ENCODE measurements around the gene A2M. TPM values are rescaled to one million over a fixed set of nuclear protein-coding genes. Genes with fewer than 3 reads are reported as not detected.

Gene A2M
- total RNA-seq, 1 experiment from 2014 or later, result not detected

GRCh38 chr12:9073076-9073475, 42.6 kb downstream of the A2M start:
- intact Hi-C loops (cut with micrococcal nuclease; ENCODE audit: unreplicated experiment), result no loop called here
- TF ChIP-seq CTCF (IDR thresholded peaks at IDR 0.05; ENCODE audit: unreplicated experiment), result no peak
- Mint-ChIP-seq H3K4me1 (ENCODE audit: low read depth, unreplicated experiment) (no peaks in the 10 kb centered on the region), H3K27ac (ENCODE audit: unreplicated experiment) (no peak overlapping the region), H3K4me3 (ENCODE audit: low read depth, unreplicated experiment) (no peak overlapping the region), H3K9me3 (ENCODE audit: low read depth, unreplicated experiment) (no peaks in the 10 kb centered on the region), H3K27me3 (ENCODE audit: unreplicated experiment) (peaks cover 22% of the 10 kb centered on the region), H3K36me3 (ENCODE audit: insufficient read depth, unreplicated experiment) (no peaks in the 10 kb centered on the region)
- DNase-seq, result no peak
- no TSS peak for BruUV-seq (replicated peaks)
- CTCF ChIA-PET, result no interaction called here

DNA sequence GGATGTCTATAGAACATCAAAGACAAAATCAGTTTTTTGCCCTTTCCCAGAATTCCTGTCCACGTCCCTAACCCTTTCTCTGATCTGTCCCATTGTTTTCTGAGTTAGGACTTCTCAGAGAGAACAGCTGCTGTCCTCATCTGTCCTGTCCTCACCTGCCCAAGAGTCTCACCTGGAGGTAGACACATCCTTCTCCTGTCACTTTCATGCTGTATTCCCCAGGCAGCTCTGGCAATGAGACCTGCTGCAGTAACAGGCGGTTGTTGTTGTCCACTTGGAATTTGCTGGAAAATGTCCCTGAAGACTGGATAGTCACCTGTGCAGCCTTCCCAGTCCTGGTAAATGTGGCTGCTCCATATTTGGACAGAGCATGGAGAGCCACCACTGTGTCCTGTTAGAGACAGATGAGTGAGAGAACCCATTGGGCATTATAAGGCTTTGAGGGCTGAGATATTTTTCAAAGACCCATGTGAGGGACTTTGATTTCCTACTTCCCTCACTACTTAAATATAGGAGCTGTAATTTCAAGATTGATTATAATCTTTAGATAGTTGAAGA, 43.2 kb downstream of the A2M start:
- Mint-ChIP-seq H3K27ac (ENCODE audit: unreplicated experiment) (no peak overlapping the region), H3K9me3 (ENCODE audit: low read depth, unreplicated experiment) (no peaks in the 10 kb centered on the region)

DNA sequence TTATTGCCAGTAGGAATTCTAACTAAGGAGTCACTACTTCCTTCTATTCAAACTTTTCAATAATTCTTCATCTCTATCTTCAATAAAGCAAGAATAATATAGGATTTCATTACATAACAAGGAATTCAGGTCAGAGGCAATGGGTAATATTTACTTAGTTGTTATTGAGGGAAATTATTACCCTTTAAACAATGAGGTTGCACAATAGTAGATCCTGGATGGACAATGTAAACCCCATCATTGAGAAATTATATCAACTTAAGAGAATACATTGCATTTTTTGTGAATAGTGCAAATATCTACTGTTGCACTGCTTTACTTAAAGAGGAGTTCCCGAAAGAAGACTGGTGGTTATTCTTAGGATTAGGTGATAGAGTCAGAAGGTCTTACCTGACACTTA, 43.8 kb downstream of the A2M start:
- BruUV-seq (replicated peaks), result no TSS peak
- intact Hi-C loops (cut with micrococcal nuclease; ENCODE audit: unreplicated experiment), result no loop called here
- Mint-ChIP-seq H3K36me3 (ENCODE audit: insufficient read depth, unreplicated experiment) (no peaks in the 10 kb centered on the region), H3K27ac (ENCODE audit: unreplicated experiment) (no peak overlapping the region), H3K27me3 (ENCODE audit: unreplicated experiment) (peaks cover 16% of the 10 kb centered on the region), H3K4me1 (ENCODE audit: low read depth, unreplicated experiment) (no peaks in the 10 kb centered on the region), H3K4me3 (ENCODE audit: low read depth, unreplicated experiment) (no peak overlapping the region), H3K9me3 (ENCODE audit: low read depth, unreplicated experiment) (no peaks in the 10 kb centered on the region)
- CTCF ChIA-PET, result no interaction called here
- TF ChIP-seq CTCF (IDR thresholded peaks at IDR 0.05; ENCODE audit: unreplicated experiment), result no peak
- DNase-seq, result no peak

More for the DNA sequence above, 43.2 kb downstream of the A2M start:
- intact Hi-C loops (cut with micrococcal nuclease; ENCODE audit: unreplicated experiment), result no loop called here
- Mint-ChIP-seq H3K4me1 (ENCODE audit: low read depth, unreplicated experiment) (no peaks in the 10 kb centered on the region), H3K36me3 (ENCODE audit: insufficient read depth, unreplicated experiment) (no peaks in the 10 kb centered on the region), H3K4me3 (ENCODE audit: low read depth, unreplicated experiment) (no peak overlapping the region), H3K27me3 (ENCODE audit: unreplicated experiment) (peaks cover 17% of the 10 kb centered on the region)
- TF ChIP-seq CTCF (IDR thresholded peaks at IDR 0.05; ENCODE audit: unreplicated experiment), result no peak
- DNase-seq, result no peak
- no TSS peak for BruUV-seq (replicated peaks)
- CTCF ChIA-PET, result no interaction called here

DNA sequence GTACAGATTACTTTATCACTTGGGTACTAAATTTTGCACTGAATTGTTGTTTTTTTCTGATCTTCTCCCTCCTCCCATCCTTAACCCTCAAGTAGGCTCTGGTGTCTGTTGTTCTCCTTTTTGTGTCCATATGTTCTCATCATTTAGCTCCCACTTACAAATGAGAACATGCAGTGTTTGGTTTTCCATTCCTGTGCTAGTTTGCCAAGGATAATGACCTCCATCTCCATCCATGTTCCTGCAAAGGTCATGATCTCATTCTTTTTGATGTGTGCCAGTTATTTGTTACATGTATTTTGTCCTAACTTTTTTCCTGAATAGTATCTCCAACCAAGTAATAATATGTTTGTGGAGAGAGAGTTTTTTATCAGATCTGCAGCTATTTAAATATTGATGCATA, 44.2 kb downstream of the A2M start:
- H3K36me3 Mint-ChIP-seq (ENCODE audit: insufficient read depth, unreplicated experiment), result no peaks in the 10 kb centered on the region
- TF ChIP-seq CTCF (IDR thresholded peaks at IDR 0.05; ENCODE audit: unreplicated experiment), result no peak
- no peak overlapping the region for H3K4me3 Mint-ChIP-seq (ENCODE audit: low read depth, unreplicated experiment)
- CTCF ChIA-PET, result no interaction called here
- DNase-seq, result no peak
- no peaks in the 10 kb centered on the region for H3K9me3 Mint-ChIP-seq (ENCODE audit: low read depth, unreplicated experiment)
- intact Hi-C loops (cut with micrococcal nuclease; ENCODE audit: unreplicated experiment), result no loop called here
- H3K27ac Mint-ChIP-seq (ENCODE audit: unreplicated experiment), result no peak overlapping the region
- no TSS peak for BruUV-seq (replicated peaks)
- H3K27me3 Mint-ChIP-seq (ENCODE audit: unreplicated experiment), result peaks cover 16% of the 10 kb centered on the region
- H3K4me1 Mint-ChIP-seq (ENCODE audit: low read depth, unreplicated experiment), result no peaks in the 10 kb centered on the region
